Tibial nerve (tissue), 4 donors: Measurements from ENCODE around the gene PUS10. TPM values are rescaled to one million over a fixed set of nuclear protein-coding genes. Genes with fewer than 3 reads are reported as not detected.
"Not testable (repeated sequence)": the region's sequence is repeated elsewhere in the genome, so short reads cannot be mapped to it uniquely, and the experiment has no call there.

Experiments used
- DNase-seq, 2 donors: peaks; one replicate each; pipeline ENCODE4 v3.0.0-alpha.2; 2019; ENCODE audit warnings: low spot score in 2 of 2
- H3K27ac ChIP-seq, 4 donors: fragments of 200-600 bp; sonication (generic) in 3 of 4; one replicate each; pipeline ENCODE4 v1.5.1; 2017 to 2019; ENCODE audit warnings: mild to moderate bottlenecking in 1 of 4
- H3K27me3 ChIP-seq, 2 donors: fragments of 200-600 bp; sonication (generic) in 1 of 2; one replicate each; pipeline versions ENCODE4 v1.5.1 to v1.6.0; 2017 to 2019
- H3K36me3 ChIP-seq, 3 donors: fragments of 200-600 bp; sonication (generic); one replicate each; pipeline ENCODE4 v1.5.1; 2018 to 2019
- H3K4me1 ChIP-seq, 4 donors: fragments of 200-600 bp; sonication (generic) in 3 of 4; one replicate each; pipeline ENCODE4 v1.5.1; 2017 to 2019
- H3K4me3 ChIP-seq, 4 donors: fragments of 200-600 bp; sonication (generic) in 3 of 4; one replicate each; pipeline ENCODE4 v1.5.1; 2017 to 2019; ENCODE audit warnings: mild to moderate bottlenecking in 1 of 4, moderate library complexity in 1 of 4
- H3K9me3 ChIP-seq, 4 donors: fragments of 200-600 bp; sonication (generic) in 3 of 4; one replicate each; pipeline ENCODE4 v1.5.1; 2017 to 2019
- CTCF ChIP-seq, 5 experiments: fragments of 200-600 bp in 3 of 5; fragments of 450-650 bp in 2 of 5; sonication (generic) in 3 of 5; IDR thresholded peaks; one replicate each; pipeline ENCODE4 v1.5.1; 2016 to 2019; ENCODE audit warnings: antibody characterized with exemption in 5 of 5, mild to moderate bottlenecking in 3 of 5, moderate library complexity in 2 of 5
- EP300 ChIP-seq, 2 donors: sonication (generic); formaldehyde crosslinking; IDR thresholded peaks; one replicate each; pipeline ENCODE4 v1.6.1; 2017; ENCODE audit warnings: antibody characterized with exemption in 2 of 2, mild to moderate bottlenecking in 1 of 2
- POLR2A ChIP-seq, 2 donors: fragments of 450-650 bp; IDR thresholded peaks; one replicate each; pipeline ENCODE4 v1.6.1; 2017; ENCODE audit warnings: antibody characterized with exemption in 2 of 2, mild to moderate bottlenecking in 2 of 2, moderate library complexity in 2 of 2
- WGBS, 2 donors: methylation state at CpG; one replicate each; pipeline ENCODE4 v1.1.5; 2018; 5-methylcytosine and 5-hydroxymethylcytosine counted together
- total RNA-seq, 4 donors: library from RNA; depleted of rRNA; stranded (reverse); fragments of >200 nt; gene quantifications; one replicate each; pipeline ENCODE4 v1.1.0, GENCODE V29; 2016

PUS10 gene
- total RNA-seq, 4 donors from 2014 or later, result 3.0 to 14.2 (median 6.2) TPM

GRCh38 chr2:60934165-60934722, 83.8 kb downstream of the PUS10 start:
- H3K4me3 ChIP-seq, result no peak overlapping the region
- H3K27ac ChIP-seq, result peak overlapping the region in 2 of 4 donors; percentile 22 to 57
- WGBS, 2 donors, result 66 to 77% methylated on average over 2 of the region's 2 CpGs

GRCh38 chr2:60932954-60933353, 85.1 kb downstream of the PUS10 start:
- H3K4me1 ChIP-seq, result peaks cover 0 to 14% (median 0%) of the 10 kb centered on the region in 4 donors
- no peaks in the 10 kb centered on the region for H3K9me3 ChIP-seq
- H3K36me3 ChIP-seq, result peaks cover 0 to 32% (median 5%) of the 10 kb centered on the region in 3 donors
- no peaks in the 10 kb centered on the region for H3K27me3 ChIP-seq
- WGBS, 2 donors, result 91 to 96% methylated on average over 3 of the region's 3 CpGs
- H3K4me3 ChIP-seq, result no peak overlapping the region
- TF ChIP-seq EP300 (IDR thresholded peaks at IDR 0.05), result no peak
- no peak overlapping the region for H3K27ac ChIP-seq
- no peak for DNase-seq

More at GRCh38 chr2:60934165-60934722, 83.8 kb downstream of the PUS10 start:
- Histone ChIP-seq H3K36me3 (peaks cover under 1 to 40% (median 5%) of the 10 kb centered on the region in 3 donors), H3K9me3 (no peaks in the 10 kb centered on the region), H3K27me3 (no peaks in the 10 kb centered on the region), H3K4me1 (peaks cover 0 to 14% (median 0%) of the 10 kb centered on the region in 4 donors)
- DNase-seq, result peak in 1 of 2 donors; percentile 16
- peak in 1 of 2 donors; percentile 62 for TF ChIP-seq EP300 (IDR thresholded peaks at IDR 0.05)
- no peak for TF ChIP-seq POLR2A (IDR thresholded peaks at IDR 0.05)

GRCh38 chr2:60932061-60932460, 86.0 kb downstream of the PUS10 start:
- not testable (repeated sequence) for H3K4me3 ChIP-seq, H3K27ac ChIP-seq, H3K9me3 ChIP-seq, H3K27me3 ChIP-seq, DNase-seq
- WGBS, 2 donors, result 96 to 97% methylated on average over 5 of the region's 5 CpGs
- Histone ChIP-seq H3K36me3 (peaks cover 0 to 32% (median 5%) of the 10 kb centered on the region in 3 donors), H3K4me1 (peaks cover 0 to 14% (median 0%) of the 10 kb centered on the region in 4 donors)

- no peak overlapping the region for H3K4me3 ChIP-seq
- H3K27ac ChIP-seq, result peak overlapping the region in 1 of 4 donors; percentile 5
- peaks cover 0 to 60% (median 2%) of the 10 kb centered on the region in 3 donors for H3K36me3 ChIP-seq
- no peaks in the 10 kb centered on the region for H3K4me1 ChIP-seq
- no peaks in the 10 kb centered on the region for H3K27me3 ChIP-seq
- DNase-seq, result no peak
- no peaks in the 10 kb centered on the region for H3K9me3 ChIP-seq
- 76 to 79% methylated on average over 3 of the region's 3 CpGs for WGBS, 2 donors
- no peak for TF ChIP-seq POLR2A (IDR thresholded peaks at IDR 0.05)
- peak in 1 of 2 donors; percentile 75 for TF ChIP-seq EP300 (IDR thresholded peaks at IDR 0.05)
These were observed 91.1 kb downstream of the PUS10 start for GRCh38 chr2:60926741-60927552.

- Histone ChIP-seq H3K9me3 (no peaks in the 10 kb centered on the region), H3K27ac (peak overlapping the region in 1 of 4 donors; percentile 5), H3K36me3 (peaks cover 0 to 58% (median 0%) of the 10 kb centered on the region in 3 donors), H3K4me1 (no peaks in the 10 kb centered on the region), H3K4me3 (no peak overlapping the region), H3K27me3 (no peaks in the 10 kb centered on the region)
- TF ChIP-seq POLR2A (IDR thresholded peaks at IDR 0.05), result no peak
- no peak for TF ChIP-seq CTCF (IDR thresholded peaks at IDR 0.05)
- TF ChIP-seq EP300 (IDR thresholded peaks at IDR 0.05), result no peak
- 84 to 87% methylated on average over 7 of the region's 7 CpGs for WGBS, 2 donors
- no peak for DNase-seq
These were observed 91.9 kb downstream of the PUS10 start for GRCh38 chr2:60925994-60926740.

GRCh38 chr2:60907329-60907728, 110.7 kb downstream of the PUS10 start:
- no peaks in the 10 kb centered on the region for H3K9me3 ChIP-seq
- H3K36me3 ChIP-seq, result peaks cover 0 to 47% (median 0%) of the 10 kb centered on the region in 3 donors
- H3K4me1 ChIP-seq, result no peaks in the 10 kb centered on the region
- H3K27ac ChIP-seq, result no peak overlapping the region
- 91 to 95% methylated on average over 8 of the region's 8 CpGs for WGBS, 2 donors
- TF ChIP-seq EP300 (IDR thresholded peaks at IDR 0.05), result no peak
- TF ChIP-seq POLR2A (IDR thresholded peaks at IDR 0.05), result no peak
- TF ChIP-seq CTCF (IDR thresholded peaks at IDR 0.05), result no peak
- H3K4me3 ChIP-seq, result no peak overlapping the region
- H3K27me3 ChIP-seq, result no peaks in the 10 kb centered on the region
- DNase-seq, result no peak
